HepG2 (cell line): ENCODE measurements around the gene GPR32. TPM values are rescaled to one million over a fixed set of nuclear protein-coding genes. Genes with fewer than 3 reads are reported as not detected.

ENCODE experiments used
- ATAC-seq: fragments of 200-7000 bp; cut with Tn5 transposase; 3 replicates; pipeline ENCODE4 v1.9.1; 2020; ENCODE audit warnings: mild to moderate bottlenecking, moderate library complexity
- BruUV-seq: library from RNA; stranded (reverse); fragments of 400-500 nt; replicated peaks from 2 replicates; lab custom pipeline; 2021; lab: Mats Ljungman, UMichigan
- CTCF ChIA-PET: fragments of 300-600 bp; formaldehyde crosslinking; extraction: SDS; loops from one replicate; lab custom pipeline; 2021; ENCODE audit warnings: low total read pairs, inconsistent platforms, low intra/inter-chr PET ratio; lab: Yijun Ruan, JAX
- POLR2A ChIA-PET: fragments of 350-600 bp; sonication (Branson Sonifier 250); formaldehyde crosslinking; loops from one replicate; lab custom pipeline; 2020; ENCODE audit warnings: antibody characterized with exemption, inconsistent platforms; lab: Yijun Ruan, JAX
- DNase-seq: peaks from one replicate; pipeline ENCODE4 v3.0.0-alpha.2; 2015; ENCODE audit warnings: low spot score
- FAIRE-seq: peaks from 3 replicates; lab custom pipeline; 2011; peaks lifted over from hg19 to GRCh38; lab: Jason Lieb, UNC
- H2AFZ ChIP-seq: one replicate; pipeline ENCODE4 v1.6.1; 2011; ENCODE audit warnings: low read length, inconsistent platforms
- H3K27ac ChIP-seq: fragments of 300-600 bp; 3 replicates; pipeline ENCODE4 v1.8.0; 2011; ENCODE audit warnings: mixed run types, mild to moderate bottlenecking, mixed read lengths, low read length, inconsistent platforms; ENCODE audit not compliant: insufficient read depth; ENCODE audit errors: extremely low read length
- H3K27me3 ChIP-seq, 2 experiments: fragments of 200-600 bp in 1 of 2; 2 replicates in 1 of 2; 3 replicates in 1 of 2; pipeline versions ENCODE4 v1.6.0 to v1.8.0; 2011; ENCODE audit warnings: low read length in 2 of 2, mild to moderate bottlenecking in 2 of 2, moderate library complexity in 2 of 2, inconsistent platforms in 1 of 2; ENCODE audit not compliant: insufficient read depth in 2 of 2, control insufficient read depth in 1 of 2
- H3K36me3 ChIP-seq, 2 experiments: fragments of 200-600 bp in 1 of 2; replicated peaks in 1 of 2; 2 replicates in 1 of 2; 3 replicates in 1 of 2; pipeline versions ENCODE4 v1.5.1 to v1.8.0; 2011; ENCODE audit warnings: low read length in 2 of 2, inconsistent platforms in 1 of 2; ENCODE audit not compliant: insufficient read depth in 2 of 2, control insufficient read depth in 1 of 2
- H3K4me1 ChIP-seq: 2 replicates; pipeline ENCODE4 v1.5.1; 2012; ENCODE audit warnings: low read length, inconsistent platforms; ENCODE audit not compliant: insufficient read depth
- H3K4me2 ChIP-seq: 2 replicates; pipeline ENCODE4 v1.6.0; 2011; ENCODE audit warnings: low read depth, low read length, inconsistent platforms
- H3K4me3 ChIP-seq, 3 experiments: fragments of 200-600 bp in 1 of 3; sonication (generic), shearing (Covaris generic) in 1 of 3; replicated peaks in 1 of 3; 2 replicates each; pipeline ENCODE4 v1.5.1; 2011 to 2016; ENCODE audit warnings: low read length in 3 of 3, inconsistent platforms in 2 of 3, low read depth in 2 of 3, mild to moderate bottlenecking in 2 of 3, control low read depth in 1 of 3, mixed read lengths in 1 of 3; ENCODE audit not compliant: insufficient read depth in 1 of 3
- H3K79me2 ChIP-seq: one replicate; pipeline ENCODE4 v1.6.1; 2011; ENCODE audit warnings: low read length, inconsistent platforms; ENCODE audit not compliant: insufficient read depth
- H3K9ac ChIP-seq: 2 replicates; pipeline ENCODE4 v1.6.0; 2011; ENCODE audit warnings: mild to moderate bottlenecking, low read depth, low read length, inconsistent platforms; ENCODE audit not compliant: insufficient read depth
- H3K9me3 ChIP-seq: 2 replicates; pipeline ENCODE4 v1.5.1; 2012; ENCODE audit warnings: mild to moderate bottlenecking, low read length
- H4K20me1 ChIP-seq: 2 replicates; pipeline ENCODE4 v1.6.0; 2011; ENCODE audit warnings: inconsistent platforms, mild to moderate bottlenecking, low read length, moderate library complexity; ENCODE audit not compliant: insufficient read depth
- AGO1 ChIP-seq: fragments of 200-400 bp; formaldehyde crosslinking; IDR thresholded peaks from 2 replicates; pipeline ENCODE4 v1.6.1; 2017; ENCODE audit warnings: mild to moderate bottlenecking, low read depth, low read length, moderate library complexity; ENCODE audit not compliant: poor library complexity, severe bottlenecking
- ARNT2 ChIP-seq: sonication (generic); formaldehyde crosslinking; IDR thresholded peaks from 2 replicates; pipeline ENCODE4 v1.8.0; 2022; ENCODE audit warnings: mild to moderate bottlenecking, low read depth, missing genetic modification reagents, moderate library complexity
- BHLHE40 ChIP-seq: IDR thresholded peaks from 2 replicates; pipeline ENCODE4 v1.6.1; 2011; ENCODE audit warnings: low read length, improper control_type of control experiment
- HNRNPLL ChIP-seq: fragments of 200-400 bp; formaldehyde crosslinking; IDR thresholded peaks from 2 replicates; pipeline ENCODE4 v1.6.1; 2017; ENCODE audit warnings: mild to moderate bottlenecking, low read depth, low read length; ENCODE audit not compliant: poor library complexity, severe bottlenecking
- MTF2 ChIP-seq: sonication (generic); formaldehyde crosslinking; IDR thresholded peaks from 2 replicates; pipeline ENCODE4 v1.5.0; 2020; ENCODE audit warnings: missing genetic modification reagents, borderline replicate concordance
- MXD4 ChIP-seq: IDR thresholded peaks from 2 replicates; pipeline ENCODE4 v1.6.1; 2016; ENCODE audit warnings: mild to moderate bottlenecking, missing biosample characterization, missing genetic modification reagents
- MYC ChIP-seq: sonication (generic); formaldehyde crosslinking; IDR thresholded peaks from 2 replicates; pipeline ENCODE4 v1.9.0; 2021; ENCODE audit warnings: missing genetic modification reagents, borderline replicate concordance
- SALL1 ChIP-seq: sonication (generic); formaldehyde crosslinking; IDR thresholded peaks from 2 replicates; pipeline ENCODE4 v1.8.0; 2022; ENCODE audit warnings: mild to moderate bottlenecking, missing genetic modification reagents
- ZBTB33 ChIP-seq: sonication (generic); formaldehyde crosslinking; IDR thresholded peaks from 2 replicates; pipeline ENCODE4 v1.4.0; 2020; ENCODE audit warnings: missing genetic modification reagents
- ZFX ChIP-seq: sonication (generic); formaldehyde crosslinking; IDR thresholded peaks from 2 replicates; pipeline ENCODE4 v1.4.0; 2020; ENCODE audit warnings: mild to moderate bottlenecking, low read depth, missing genetic modification reagents, moderate library complexity
- ZNF367 ChIP-seq: sonication (generic); formaldehyde crosslinking; IDR thresholded peaks from 2 replicates; pipeline ENCODE4 v1.4.0; 2020; ENCODE audit warnings: missing genetic modification reagents, borderline replicate concordance
- ZNF451 ChIP-seq: sonication (generic); formaldehyde crosslinking; IDR thresholded peaks from 2 replicates; pipeline ENCODE4 v1.5.0; 2020; ENCODE audit warnings: mild to moderate bottlenecking, missing genetic modification reagents
- ZNF577 ChIP-seq: sonication (generic); formaldehyde crosslinking; IDR thresholded peaks from 2 replicates; pipeline ENCODE4 v1.4.0; 2020; ENCODE audit warnings: mild to moderate bottlenecking, low read depth, missing genetic modification reagents, borderline replicate concordance
- ZNF616 ChIP-seq: sonication (generic); formaldehyde crosslinking; IDR thresholded peaks from 2 replicates; pipeline ENCODE4 v1.5.0; 2020; ENCODE audit warnings: low read depth, mild to moderate bottlenecking, missing genetic modification reagents
- ZNF781 ChIP-seq: sonication (generic); formaldehyde crosslinking; IDR thresholded peaks from 2 replicates; pipeline ENCODE4 v1.5.1; 2020; ENCODE audit warnings: borderline replicate concordance, mild to moderate bottlenecking, missing genetic modification reagents; ENCODE audit errors: not compliant biosample characterization
- WGBS: methylation state at CpG from one replicate; pipeline ENCODE4 v1.1.6; 2017; ENCODE audit warnings: low lambda C conversion rate; 5-methylcytosine and 5-hydroxymethylcytosine counted together
- in situ Hi-C: cut with HindIII; loops from 2 replicates; pipeline ENCODE4 v1.10.0; 2017; ENCODE audit warnings: low pct_unique_long_range_greater_than_20kb; ENCODE audit not compliant: extremely low pct_ligation_motif_present
- intact Hi-C: fragments of 100-400 bp; cut with micrococcal nuclease; formaldehyde crosslinking; loops from one replicate; pipeline ENCODE4 v1.10.0; 2022; ENCODE audit not compliant: unreplicated experiment
- polyA plus RNA-seq, 8 experiments: library from polyadenylated mRNA; depleted of rRNA in 3 of 8; stranded (reverse) in 7 of 8; unstranded in 1 of 8; fragments of >200 nt; fragmentation: Illumina TruSeq in 4 of 8; extraction: Trizol in 4 of 8; gene quantifications; 2 replicates each; pipeline versions ENCODE4 v1.2.1 to v1.2.3, GENCODE V29; 2011 to 2016; ENCODE audit warnings: low read depth in 4 of 8, missing spikeins in 1 of 8, mixed read lengths in 1 of 8; ENCODE audit not compliant: insufficient read depth in 1 of 8
- total RNA-seq, 5 experiments: library from RNA; depleted of rRNA; stranded (reverse); fragments of >200 nt; fragmentation: Illumina TruSeq; extraction: Trizol; gene quantifications; 2 replicates each; pipeline ENCODE4 v1.2.3, GENCODE V29; 2016; ENCODE audit warnings: low read depth in 1 of 5
- TF ChIP-seq, protein P1 (sequence below): IDR thresholded peaks from 2 replicates; pipeline ENCODE4 v1.4.0; 2020; ENCODE audit warnings: mild to moderate bottlenecking, missing genetic modification reagents

GPR32 gene
- total and polyA plus RNA-seq, 2 of the 13 experiments (the other 11 are each of a cell fraction or from before 2014, with no cell fraction given) = not detected

GRCh38 chr19:50723735-50724521 is 46.3 kb upstream of the GPR32 start:
- no peaks in the 10 kb centered on the region for H3K36me3 ChIP-seq
- WGBS = 4% methylated on average over 14 of the region's 31 CpGs
- peak overlapping the region; percentile 74 for H3K4me2 ChIP-seq
- no peak overlapping the region for H3K9ac ChIP-seq
- no TSS peak for BruUV-seq
- H3K9me3 ChIP-seq = no peaks in the 10 kb centered on the region
- no peak for ATAC-seq
- no peaks in the 10 kb centered on the region for H3K79me2 ChIP-seq
- TF ChIP-seq SALL1 (CRISPR knock-in tag) = 0 out of 2 replicates have a peak, but pooled peaks have one; percentile 8
- no peak for TF ChIP-seq ZNF616 (CRISPR knock-in tag)
- peak; percentile 35; the same call in 1 of the 2 replicates for TF ChIP-seq ZFX (CRISPR knock-in tag)
- 0 out of 2 replicates have a peak, but pooled peaks have one; percentile 22 for TF ChIP-seq BHLHE40
- TF ChIP-seq ZNF451 = 0 out of 2 replicates have a peak, but pooled peaks have one; percentile 27
- peak; percentile 75 for TF ChIP-seq HNRNPLL
- TF ChIP-seq, protein P1, sequence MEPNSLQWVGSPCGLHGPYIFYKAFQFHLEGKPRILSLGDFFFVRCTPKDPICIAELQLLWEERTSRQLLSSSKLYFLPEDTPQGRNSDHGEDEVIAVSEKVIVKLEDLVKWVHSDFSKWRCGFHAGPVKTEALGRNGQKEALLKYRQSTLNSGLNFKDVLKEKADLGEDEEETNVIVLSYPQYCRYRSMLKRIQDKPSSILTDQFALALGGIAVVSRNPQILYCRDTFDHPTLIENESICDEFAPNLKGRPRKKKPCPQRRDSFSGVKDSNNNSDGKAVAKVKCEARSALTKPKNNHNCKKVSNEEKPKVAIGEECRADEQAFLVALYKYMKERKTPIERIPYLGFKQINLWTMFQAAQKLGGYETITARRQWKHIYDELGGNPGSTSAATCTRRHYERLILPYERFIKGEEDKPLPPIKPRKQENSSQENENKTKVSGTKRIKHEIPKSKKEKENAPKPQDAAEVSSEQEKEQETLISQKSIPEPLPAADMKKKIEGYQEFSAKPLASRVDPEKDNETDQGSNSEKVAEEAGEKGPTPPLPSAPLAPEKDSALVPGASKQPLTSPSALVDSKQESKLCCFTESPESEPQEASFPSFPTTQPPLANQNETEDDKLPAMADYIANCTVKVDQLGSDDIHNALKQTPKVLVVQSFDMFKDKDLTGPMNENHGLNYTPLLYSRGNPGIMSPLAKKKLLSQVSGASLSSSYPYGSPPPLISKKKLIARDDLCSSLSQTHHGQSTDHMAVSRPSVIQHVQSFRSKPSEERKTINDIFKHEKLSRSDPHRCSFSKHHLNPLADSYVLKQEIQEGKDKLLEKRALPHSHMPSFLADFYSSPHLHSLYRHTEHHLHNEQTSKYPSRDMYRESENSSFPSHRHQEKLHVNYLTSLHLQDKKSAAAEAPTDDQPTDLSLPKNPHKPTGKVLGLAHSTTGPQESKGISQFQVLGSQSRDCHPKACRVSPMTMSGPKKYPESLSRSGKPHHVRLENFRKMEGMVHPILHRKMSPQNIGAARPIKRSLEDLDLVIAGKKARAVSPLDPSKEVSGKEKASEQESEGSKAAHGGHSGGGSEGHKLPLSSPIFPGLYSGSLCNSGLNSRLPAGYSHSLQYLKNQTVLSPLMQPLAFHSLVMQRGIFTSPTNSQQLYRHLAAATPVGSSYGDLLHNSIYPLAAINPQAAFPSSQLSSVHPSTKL = 0 out of 2 replicates have a peak, but pooled peaks have one; percentile 11
- peak; percentile 90; the same call in 1 of the 2 replicates for TF ChIP-seq MTF2 (CRISPR knock-in tag)
- TF ChIP-seq AGO1 = peak; percentile 29
- TF ChIP-seq MYC (CRISPR knock-in tag) = peak; percentile 39; the same call in 1 of the 2 replicates
- no peak for TF ChIP-seq MXD4 (CRISPR knock-in tag)
- no peak for TF ChIP-seq ZNF577 (CRISPR knock-in tag)
- no peak for TF ChIP-seq ZBTB33 (CRISPR knock-in tag)
- TF ChIP-seq ZNF367 (CRISPR knock-in tag) = no peak
- TF ChIP-seq ZNF781 (CRISPR knock-in tag) = no peak
- TF ChIP-seq ARNT2 (CRISPR knock-in tag) = 0 out of 2 replicates have a peak, but pooled peaks have one; percentile 54
- TF ChIP-seq, all 625 proteins: peak for 10
- in situ Hi-C loops (no loop called here), intact Hi-C loops (loop anchor here (5.0 kb wide), 1 partner anchor 58 kb away; no protein-coding TSS in a partner anchor)
- DNase-seq (no peak), FAIRE-seq (no peak)
- Histone ChIP-seq H3K27me3 (peaks cover 9 to 50% of the 10 kb centered on the region in 2 experiments), H2AFZ (no peak overlapping the region), H3K4me1 (no peaks in the 10 kb centered on the region), H3K4me3 (peak overlapping the region; percentile 34 to 69 (median 43); a peak in 4 of 6 replicates), H3K27ac (no peak overlapping the region), H4K20me1 (no peaks in the 10 kb centered on the region)
- CTCF ChIA-PET = interaction anchor here (1.4 kb wide), 1 partner anchor 60 kb away, joined by 5 read pairs; no protein-coding TSS in a partner anchor
- POLR2A ChIA-PET = interaction anchor here (1.0 kb wide), 1 partner anchor 81 kb away, joined by 3 read pairs; no protein-coding TSS in a partner anchor
